Measurements from ENCODE around the gene CMTM2.
"Not testable (repeated sequence)": the region's sequence is repeated elsewhere in the genome, so short reads cannot be mapped to it uniquely, and the experiment has no call there.

The CMTM2 gene

DNA sequence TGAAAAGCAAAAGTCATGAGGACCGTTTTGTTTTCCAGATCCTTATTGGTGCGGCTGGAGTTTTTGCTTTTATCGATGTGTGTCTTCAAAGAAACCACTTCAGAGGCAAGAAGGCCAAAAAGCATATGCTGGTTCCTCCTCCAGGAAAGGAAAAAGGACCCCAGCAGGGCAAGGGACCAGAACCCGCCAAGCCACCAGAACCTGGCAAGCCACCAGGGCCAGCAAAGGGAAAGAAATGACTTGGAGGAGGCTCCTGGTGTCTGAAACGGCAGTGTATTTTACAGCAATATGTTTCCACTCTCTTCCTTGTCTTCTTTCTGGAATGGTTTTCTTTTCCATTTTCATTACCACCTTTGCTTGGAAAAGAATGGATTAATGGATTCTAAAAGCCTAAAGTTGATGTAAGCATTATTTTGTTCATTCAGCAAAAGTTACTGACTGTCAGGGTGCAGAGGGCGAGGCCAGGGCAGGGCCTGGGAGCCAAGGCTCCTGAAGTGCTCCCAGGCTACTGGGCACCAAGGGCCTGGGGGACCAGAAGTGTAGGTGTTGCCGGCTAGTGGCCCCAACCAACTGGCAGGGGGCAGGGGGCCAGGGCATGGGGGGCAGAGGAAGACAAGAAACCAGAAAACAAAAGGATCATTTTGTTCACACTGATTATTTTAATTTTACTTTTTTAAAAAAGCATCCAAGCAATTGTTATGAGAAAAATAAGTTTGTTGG is 8.8 kb downstream of the CMTM2 start:
- no peak for DNase-seq

GRCh38 chr16:66588981-66589713 is 9.9 kb downstream of the CMTM2 start:
- peak; percentile 46 for DNase-seq

GRCh38 chr16:66590322-66590721 is 11.1 kb downstream of the CMTM2 start:
- DNase-seq: peak; percentile 69

DNA sequence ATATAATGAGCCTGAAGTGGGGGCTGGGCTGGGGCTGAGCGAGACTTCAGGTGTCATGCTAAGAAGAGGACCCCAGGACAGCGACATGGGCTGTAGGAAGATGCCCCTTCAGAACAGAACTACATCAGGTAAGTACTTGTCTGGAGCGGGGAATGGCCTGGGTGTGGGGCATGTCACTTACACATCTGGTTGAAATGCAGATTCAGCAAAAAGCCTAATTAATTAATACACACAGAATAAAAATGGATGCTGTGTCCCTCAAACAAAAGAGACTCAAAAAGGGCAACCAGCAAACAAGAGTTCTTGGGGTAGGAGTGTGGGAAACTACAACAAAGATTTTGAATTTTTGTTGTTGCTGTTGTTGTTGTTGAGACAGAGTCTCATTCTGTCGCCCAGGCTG is 11.8 kb downstream of the CMTM2 start:
- DNase-seq: no peak

GRCh38 chr16:66592241-66592640 is 13.0 kb downstream of the CMTM2 start:
- no peak for DNase-seq

DNA sequence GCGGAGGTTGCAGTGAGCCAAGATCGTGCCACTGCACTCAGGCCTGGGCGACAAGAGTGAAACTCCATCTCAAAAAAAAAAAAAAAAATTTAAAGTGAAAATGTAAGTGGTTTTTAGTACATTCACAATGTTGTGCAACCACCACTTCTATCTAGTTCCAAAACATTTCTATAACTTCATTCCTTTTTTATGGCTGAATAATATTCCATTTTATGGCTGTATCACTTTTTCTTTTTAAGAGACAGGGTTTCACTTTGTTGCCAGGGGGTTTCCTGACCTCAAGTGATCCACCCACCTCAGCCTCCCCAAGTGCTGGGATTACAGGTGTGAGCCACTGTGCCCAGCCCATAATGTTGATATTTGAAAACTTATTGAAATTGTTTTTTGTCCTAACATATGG is 13.6 kb downstream of the CMTM2 start:
- DNase-seq: no peak

DNA sequence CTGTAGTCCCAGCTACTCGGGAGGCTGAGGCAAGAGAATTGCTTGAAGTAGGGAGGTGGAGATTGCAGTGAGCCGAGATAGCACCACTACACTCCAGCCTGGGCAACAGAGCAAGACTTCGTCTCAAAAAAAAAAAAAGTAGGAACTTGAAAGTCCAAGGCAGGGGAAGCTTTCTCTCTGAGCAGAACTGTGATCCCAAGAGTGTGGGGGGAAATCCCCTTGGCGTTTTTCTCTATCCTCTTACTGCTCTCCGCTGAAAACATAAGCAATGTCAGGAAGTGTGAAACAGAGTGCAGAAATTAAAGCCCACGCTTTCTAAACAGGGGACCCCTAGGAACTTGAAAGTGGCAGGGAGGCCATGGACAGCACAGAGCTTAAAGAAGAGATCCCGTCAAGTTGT is 15.5 kb downstream of the CMTM2 start:
- peak; percentile 87 for DNase-seq

DNA sequence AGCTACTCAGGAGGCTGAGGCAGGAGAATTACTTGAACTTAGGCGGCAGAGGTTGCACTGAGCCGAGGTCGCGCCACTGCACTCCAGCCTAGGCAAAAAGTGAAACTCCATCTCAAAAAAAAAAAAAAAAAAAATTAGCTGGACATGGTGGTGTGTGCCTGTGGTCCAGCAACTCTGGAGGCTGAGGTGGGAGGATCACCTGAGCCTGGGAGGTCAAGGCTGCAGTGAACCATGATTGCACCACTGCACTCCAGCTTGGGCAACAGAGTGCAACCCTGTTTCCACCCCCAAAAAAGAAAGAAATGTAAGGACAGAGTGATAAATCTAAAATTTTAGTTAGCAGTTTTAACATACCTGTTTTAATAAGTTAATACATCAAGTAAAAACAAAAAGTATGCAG is 17.3 kb downstream of the CMTM2 start:
- not testable (repeated sequence) for DNase-seq

- DNase-seq: no peak
Measured at GRCh38 chr16:66596986-66597848, 18.0 kb downstream of the CMTM2 start.

DNA sequence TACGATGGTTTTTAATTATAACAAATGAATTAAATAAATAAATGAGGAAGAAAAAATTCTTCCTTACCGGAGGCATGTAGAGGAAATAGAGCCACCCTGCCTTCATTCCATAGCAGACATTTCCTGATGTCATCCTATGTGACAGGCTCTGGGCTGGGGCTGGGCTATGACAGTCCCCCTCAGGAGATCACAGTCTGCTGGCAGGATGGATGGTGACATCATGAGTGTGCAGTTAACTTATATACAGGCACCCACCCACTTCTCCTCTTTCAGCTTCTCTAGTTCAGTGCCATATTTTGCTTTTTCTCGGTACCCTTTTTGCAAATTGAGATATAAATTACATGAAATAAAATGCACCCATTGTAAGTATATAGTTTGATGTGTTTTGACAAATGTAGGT is 18.8 kb downstream of the CMTM2 start:
- DNase-seq: peak; percentile 73

DNA sequence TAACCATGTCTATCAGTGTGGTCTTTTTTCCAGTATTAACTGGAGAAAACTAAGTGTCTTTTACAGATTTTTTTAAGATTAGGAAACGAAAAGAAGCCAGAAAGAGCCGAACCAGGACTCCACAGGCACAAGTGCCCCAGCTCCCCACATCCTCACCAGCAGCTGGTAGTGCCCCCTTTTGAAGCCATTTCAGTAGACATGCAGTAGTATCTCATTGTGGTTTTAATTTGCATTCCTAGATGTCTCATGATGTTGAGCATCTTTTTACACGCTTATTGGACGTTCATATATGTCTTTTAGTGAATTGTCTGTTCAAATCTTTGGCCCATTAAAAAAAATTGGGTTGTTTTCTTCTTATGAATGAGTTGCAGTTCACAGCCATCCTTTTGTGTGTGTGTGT is 20.5 kb downstream of the CMTM2 start:
- no peak for DNase-seq

DNA sequence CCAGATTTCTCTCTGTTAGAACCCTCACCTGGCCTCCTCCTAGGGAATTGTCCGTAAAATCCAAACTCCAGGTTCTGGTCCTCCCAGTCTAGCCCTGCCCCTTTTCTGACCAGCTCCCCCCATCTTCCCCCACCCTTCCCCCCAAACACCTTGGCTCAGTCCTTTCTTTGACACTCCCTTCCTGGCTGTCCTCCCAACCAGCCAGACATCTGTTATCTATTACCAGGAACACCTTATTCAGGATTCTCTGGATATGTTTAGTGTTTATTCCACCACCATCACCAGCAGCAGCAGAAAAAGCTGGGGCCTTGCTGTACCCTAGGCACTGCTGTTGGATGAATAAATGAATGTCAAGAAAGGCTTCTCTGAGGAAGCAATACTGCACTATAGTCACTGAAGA is 21.2 kb downstream of the CMTM2 start:
- DNase-seq: no peak

DNA sequence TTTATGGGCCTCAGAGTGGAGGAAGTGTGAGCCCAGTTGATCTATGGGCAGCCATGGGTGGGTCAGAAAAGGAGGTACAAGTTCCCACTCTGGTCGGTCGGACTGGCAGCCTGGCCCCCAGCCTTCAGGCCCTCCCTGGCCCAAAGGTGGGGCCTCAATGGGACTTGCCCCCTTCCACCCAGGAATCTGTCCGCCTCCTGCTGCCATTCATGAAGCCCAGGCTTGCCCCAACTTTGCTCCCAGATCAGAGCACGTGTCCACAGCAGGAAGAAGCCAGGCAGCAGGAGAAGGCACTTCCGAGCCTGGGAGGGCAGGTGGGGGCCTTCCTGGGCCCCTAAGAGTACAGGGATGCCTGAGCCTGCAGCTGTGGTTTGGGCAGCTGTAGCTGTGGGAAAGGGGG is 22.2 kb downstream of the CMTM2 start:
- no peak for DNase-seq

DNA sequence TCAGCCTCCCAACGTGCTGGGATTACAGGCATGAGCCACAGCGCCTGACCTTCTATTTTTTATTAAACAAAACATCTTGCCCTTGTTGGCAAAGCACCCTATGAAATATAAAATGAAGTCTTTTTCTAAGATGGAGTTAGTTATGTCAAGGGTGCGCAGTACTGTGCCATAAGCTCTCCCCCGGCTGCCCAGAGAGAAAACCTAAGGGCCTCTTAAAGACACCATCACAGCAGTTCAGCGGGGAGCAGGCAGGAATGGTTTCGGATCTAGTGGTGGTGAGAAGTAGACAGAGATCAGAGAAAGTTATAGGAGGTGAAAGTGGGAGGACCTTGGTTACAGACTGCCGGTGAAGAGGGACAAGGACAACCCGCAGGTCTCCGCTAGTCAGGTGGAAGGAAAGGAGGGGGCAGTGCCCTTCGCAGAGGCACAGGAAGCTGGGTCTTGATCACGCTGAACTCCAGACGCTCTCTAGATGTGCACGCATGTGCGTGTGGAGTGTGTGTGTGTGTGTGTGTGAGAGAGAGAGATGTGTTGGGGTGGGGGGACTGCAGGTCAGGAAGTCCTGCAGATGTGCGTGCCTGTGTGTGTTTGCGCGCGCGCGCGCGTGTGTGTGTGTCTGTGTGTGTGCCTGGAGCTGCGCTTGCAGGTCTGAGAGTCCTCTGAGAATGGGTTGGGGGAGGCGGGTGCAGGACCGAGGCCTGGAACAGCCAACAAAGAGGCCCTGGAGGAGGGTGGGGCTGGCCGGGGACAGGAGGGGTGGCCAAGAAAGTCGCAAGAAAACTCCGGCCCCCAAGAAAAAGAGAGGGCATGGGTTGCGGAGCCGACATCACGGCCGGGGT is 24.5 kb downstream of the CMTM2 start:
- peak; percentile 22 for DNase-seq

DNA sequence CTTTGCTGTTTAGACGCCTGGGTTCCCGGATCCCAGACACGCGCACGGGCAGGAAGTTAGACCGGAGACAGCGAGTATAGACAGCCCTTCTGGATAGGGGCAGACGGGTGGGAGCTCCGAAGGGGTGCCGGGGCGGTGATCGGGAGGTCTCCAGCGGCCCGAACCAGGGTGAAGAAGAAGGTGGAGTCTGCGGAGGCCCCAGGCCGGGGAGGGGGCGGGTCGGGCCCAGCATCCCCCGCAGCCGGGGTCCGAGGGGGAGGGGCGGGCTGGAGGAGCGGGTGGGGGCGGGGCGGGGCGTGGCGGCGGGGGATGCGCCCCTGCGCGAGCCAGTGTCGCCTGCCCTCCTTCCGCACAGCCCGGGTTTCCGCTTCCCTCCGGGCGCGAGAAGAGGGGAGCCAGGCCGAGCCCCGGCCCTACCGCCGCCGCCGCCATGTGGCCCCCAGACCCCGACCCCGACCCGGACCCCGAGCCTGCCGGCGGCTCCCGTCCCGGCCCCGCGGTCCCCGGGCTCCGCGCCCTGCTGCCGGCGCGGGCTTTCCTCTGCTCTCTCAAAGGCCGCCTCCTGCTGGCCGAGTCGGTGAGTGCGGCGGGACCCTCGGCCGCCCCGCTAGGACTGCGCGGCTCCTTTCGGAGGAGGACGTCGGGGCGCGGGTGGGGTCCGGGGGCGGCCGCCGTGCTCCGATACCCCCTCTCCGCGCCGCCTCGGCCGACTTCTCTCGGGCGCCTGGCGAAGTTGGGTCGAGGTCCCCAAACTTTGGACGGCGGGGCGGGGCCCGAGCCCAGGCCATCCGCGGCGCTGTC is 25.3 kb downstream of the CMTM2 start, which contains the start of gene CMTM3:
Gene CMTM3, plus strand, starts transcription at position 329 of the 801 bp plus-strand sequence. Its CDS starts 102 bp downstream, at position 431.
- peak; percentile 78 for DNase-seq

DNA sequence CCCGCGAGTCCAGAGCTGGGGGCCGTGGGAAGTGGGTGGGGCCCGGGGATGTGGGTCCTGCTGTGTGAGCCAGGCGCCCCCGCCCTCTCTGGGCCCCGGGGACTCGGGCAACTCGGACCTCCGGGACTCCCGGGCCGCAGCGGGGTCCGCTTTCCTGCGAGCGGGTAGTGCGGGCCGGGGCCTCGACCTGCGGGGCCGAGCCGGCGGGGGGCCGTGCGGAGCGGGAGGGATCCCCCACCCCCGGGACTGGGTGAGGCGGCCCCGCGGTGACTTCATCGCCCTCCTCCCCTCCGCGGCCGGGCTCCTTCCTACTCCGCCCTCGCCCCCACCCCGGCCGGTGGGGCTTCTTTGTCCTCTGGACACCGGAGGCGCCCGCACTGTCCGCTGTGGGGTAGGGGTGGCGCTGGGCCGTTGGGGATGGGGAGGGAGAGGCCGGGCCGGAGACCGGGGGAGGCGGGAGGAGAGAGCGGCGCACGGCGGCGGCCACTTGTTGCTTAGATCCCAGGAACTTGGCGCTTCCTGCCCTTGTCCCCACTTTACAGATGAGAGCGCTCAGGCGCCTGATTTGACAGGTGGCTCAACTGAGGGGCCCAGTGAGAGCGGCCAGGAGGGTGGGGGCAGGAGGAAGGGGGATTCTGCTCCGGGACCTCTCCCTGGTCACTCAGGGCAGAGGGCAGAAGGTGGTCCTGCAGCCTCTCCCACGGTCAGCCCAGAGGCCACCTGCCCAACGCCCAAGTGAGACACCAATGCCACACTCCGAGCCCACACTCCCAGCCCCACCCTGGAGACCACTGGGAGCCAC is 26.1 kb downstream of the CMTM2 start:
- peak; percentile 61 for DNase-seq

DNA sequence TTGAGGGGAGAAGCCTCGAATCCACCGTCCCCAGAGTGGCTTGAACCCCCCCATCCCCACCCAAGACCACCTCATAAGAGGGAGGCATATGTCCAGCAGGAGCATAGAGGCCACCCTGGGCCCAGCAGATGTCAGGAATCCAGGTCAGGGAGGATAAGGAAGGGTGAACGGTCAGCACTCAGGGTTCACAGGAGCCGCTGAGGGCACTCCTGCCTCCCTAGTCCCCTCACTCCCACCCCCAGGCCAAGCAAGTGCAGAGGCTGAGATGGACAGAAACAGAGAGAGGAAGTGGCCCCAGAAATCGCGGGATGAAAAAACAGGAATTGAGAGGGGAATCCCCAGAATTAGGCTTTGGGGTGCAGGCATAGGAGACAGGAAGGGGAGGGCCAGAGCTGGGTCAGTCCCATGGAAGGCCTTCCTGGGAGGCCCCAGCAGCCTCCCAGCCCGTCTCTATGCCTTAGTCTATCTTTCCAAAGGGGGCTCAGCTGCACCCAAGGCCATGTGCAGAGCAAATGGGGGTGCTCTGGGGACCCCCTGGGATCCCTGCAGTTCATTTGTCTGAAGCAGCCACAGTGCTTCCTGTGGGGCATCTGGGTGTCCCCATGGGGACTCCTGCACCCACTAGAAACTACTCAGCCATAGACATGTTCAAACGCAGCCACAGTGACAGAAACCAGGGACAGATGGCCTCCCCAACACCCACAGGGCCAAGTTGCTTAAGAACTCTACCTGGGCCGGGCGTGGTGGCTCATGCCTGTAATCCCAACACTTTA is 26.9 kb downstream of the CMTM2 start:
- DNase-seq: peak; percentile 77

GRCh38 chr16:66608241-66609138 is 29.2 kb downstream of the CMTM2 start:
- peak; percentile 76 for DNase-seq

DNA sequence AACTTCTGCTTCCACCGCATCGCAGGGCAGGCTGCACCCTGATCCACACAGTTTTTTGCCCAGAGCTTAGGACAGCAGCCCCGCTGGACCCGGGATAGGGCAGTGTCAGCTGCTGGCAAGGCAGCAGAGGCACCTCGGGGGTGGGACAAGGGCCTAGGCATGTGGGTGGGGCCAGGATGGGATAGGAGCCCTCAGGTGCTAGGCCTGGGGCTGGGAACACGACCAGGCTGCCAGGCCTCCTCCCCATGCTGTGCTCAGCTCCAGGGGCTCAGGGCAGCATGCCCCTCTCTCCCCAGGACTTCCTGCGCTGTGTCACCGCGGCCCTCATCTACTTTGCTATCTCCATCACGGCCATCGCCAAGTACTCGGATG is 29.9 kb downstream of the CMTM2 start:
- DNase-seq: no peak
